ENCODE data around the gene EPHA7. TPM values are rescaled to one million over a fixed set of nuclear protein-coding genes. Genes with fewer than 3 reads are reported as not detected.

EPHA7 gene
- polyA plus RNA-seq, 1 donor from 2014 or later: 17.4 TPM

GRCh38 chr6:93337014-93337413 lies 82.3 kb downstream of the EPHA7 start:
- Histone ChIP-seq H3K36me3 (ENCODE audit: insufficient read depth, low read length) (no peaks in the 10 kb centered on the region), H3K27ac (ENCODE audit: low read length) (no peak overlapping the region), H3K27me3 (ENCODE audit: insufficient read depth, low read depth, low read length) (no peaks in the 10 kb centered on the region), H3K79me2 (replicated peaks; ENCODE audit: insufficient read depth, low read length) (no peaks in the 10 kb centered on the region), H4K20me1 (ENCODE audit: insufficient read depth) (no peaks in the 10 kb centered on the region), H3F3A (ENCODE audit: insufficient read depth, low read length, poor library complexity, severe bottlenecking) (no peaks in the 10 kb centered on the region), H3K9ac (ENCODE audit: low read length) (no peak overlapping the region), H3K9me2 (ENCODE audit: insufficient read depth, low read length) (no peaks in the 10 kb centered on the region), H3K9me3 (ENCODE audit: low read length) (peaks cover 4% of the 10 kb centered on the region), H3K4me3 (ENCODE audit: low read length) (no peak overlapping the region), H2AFZ (ENCODE audit: low read depth, low read length) (no peak overlapping the region), H3K4me2 (ENCODE audit: low read length) (no peak overlapping the region)
- TF ChIP-seq RAD21 (conservative IDR thresholded peaks at IDR 0.05): no peak
- TF ChIP-seq CTCF (IDR thresholded peaks at IDR 0.05; ENCODE audit: poor library complexity, severe bottlenecking): no peak
- no peak for TF ChIP-seq MXI1 (conservative IDR thresholded peaks at IDR 0.05; ENCODE audit: poor library complexity, severe bottlenecking)
- TF ChIP-seq EZH2 (IDR thresholded peaks at IDR 0.05; ENCODE audit: borderline replicate concordance, insufficient read depth, low read length, poor library complexity, severe bottlenecking): no peak
- TF ChIP-seq POLR2AphosphoS5 (IDR thresholded peaks at IDR 0.05): no peak
- TF ChIP-seq REST (IDR thresholded peaks at IDR 0.05; ENCODE audit: borderline replicate concordance): no peak
- no peak for TF ChIP-seq SMC3 (conservative IDR thresholded peaks at IDR 0.05; ENCODE audit: poor library complexity)

- Histone ChIP-seq H3K79me2 (replicated peaks; ENCODE audit: insufficient read depth, low read length) (no peaks in the 10 kb centered on the region), H3K9me2 (ENCODE audit: insufficient read depth, low read length) (no peaks in the 10 kb centered on the region), H4K20me1 (ENCODE audit: insufficient read depth) (no peaks in the 10 kb centered on the region)
Measured at GRCh38 chr6:93329301-93330000, 89.9 kb downstream of the EPHA7 start.

More at GRCh38 chr6:93329301-93330000, 89.9 kb downstream of the EPHA7 start:
- H3K27me3 ChIP-seq (ENCODE audit: insufficient read depth, low read depth, low read length): no peaks in the 10 kb centered on the region
- no peak overlapping the region for H3K4me3 ChIP-seq (ENCODE audit: low read length)
- H3K36me3 ChIP-seq (ENCODE audit: insufficient read depth, low read length): no peaks in the 10 kb centered on the region
- no peaks in the 10 kb centered on the region for H3F3A ChIP-seq (ENCODE audit: insufficient read depth, low read length, poor library complexity, severe bottlenecking)
- H3K4me2 ChIP-seq (ENCODE audit: low read length): no peak overlapping the region
- H3K9me3 ChIP-seq (ENCODE audit: low read length): peaks cover 4% of the 10 kb centered on the region
- TF ChIP-seq CTCF (IDR thresholded peaks at IDR 0.05; ENCODE audit: poor library complexity, severe bottlenecking) (no peak), POLR2AphosphoS5 (IDR thresholded peaks at IDR 0.05) (no peak), REST (IDR thresholded peaks at IDR 0.05; ENCODE audit: borderline replicate concordance) (no peak), MXI1 (conservative IDR thresholded peaks at IDR 0.05; ENCODE audit: poor library complexity, severe bottlenecking) (no peak), TAF1 (IDR thresholded peaks at IDR 0.05; ENCODE audit: low read depth) (no peak), RAD21 (conservative IDR thresholded peaks at IDR 0.05) (no peak), EZH2 (IDR thresholded peaks at IDR 0.05; ENCODE audit: borderline replicate concordance, insufficient read depth, low read length, poor library complexity, severe bottlenecking) (no peak), SMC3 (conservative IDR thresholded peaks at IDR 0.05; ENCODE audit: poor library complexity) (no peak), EP300 (conservative IDR thresholded peaks at IDR 0.05; ENCODE audit: poor library complexity, severe bottlenecking) (no peak)
- no peak overlapping the region for H2AFZ ChIP-seq (ENCODE audit: low read depth, low read length)
- H3K27ac ChIP-seq (ENCODE audit: low read length): no peak overlapping the region
- no peak overlapping the region for H3K9ac ChIP-seq (ENCODE audit: low read length)

All from neural cell (in vitro differentiated cells).